ENCODE data around the gene CTSO.

CTSO gene

DNA sequence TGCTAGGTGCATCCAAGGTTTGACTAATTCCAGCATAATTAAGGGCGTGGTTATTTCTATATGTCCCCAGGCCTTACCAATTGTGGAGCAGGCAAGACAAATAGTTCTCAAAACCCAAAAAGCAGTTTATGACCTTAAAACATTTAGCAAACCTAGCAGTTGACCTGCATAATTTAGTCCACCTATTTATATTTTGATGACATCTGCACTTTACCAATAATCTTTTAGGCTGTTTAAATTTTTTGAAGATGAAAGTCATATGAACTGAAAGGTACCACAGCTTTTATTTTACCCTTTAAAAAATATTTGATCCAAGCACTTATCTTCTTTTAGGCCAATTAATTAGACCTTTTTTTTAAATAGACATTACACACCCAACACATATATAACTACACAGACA is 77.8 kb downstream of the CTSO start:
- no peaks in the 10 kb centered on the region for H3K9me2 ChIP-seq (replicated peaks; ENCODE audit: insufficient read depth, low read length)

More for the DNA sequence above, 77.8 kb downstream of the CTSO start:
- Histone ChIP-seq H3K4me2 (ENCODE audit: low read depth, low read length, poor library complexity, severe bottlenecking) (no peak overlapping the region), H3K27me3 (ENCODE audit: low read length) (no peaks in the 10 kb centered on the region), H3K36me3 (ENCODE audit: low read length) (no peaks in the 10 kb centered on the region), H4K20me1 (ENCODE audit: low read depth, low read length) (no peaks in the 10 kb centered on the region), H3K4me3 (ENCODE audit: insufficient read depth, low read length, poor library complexity, severe bottlenecking) (no peak overlapping the region), H3F3A (ENCODE audit: insufficient read depth) (no peaks in the 10 kb centered on the region), H3K9ac (ENCODE audit: low read length) (no peak overlapping the region), H3K9me3 (ENCODE audit: insufficient read depth, low read length) (no peaks in the 10 kb centered on the region), H3K27ac (ENCODE audit: low read depth, low read length) (no peak overlapping the region), H3K79me2 (ENCODE audit: insufficient read depth, low read length) (no peaks in the 10 kb centered on the region), H2AFZ (ENCODE audit: low read depth, low read length, severe bottlenecking) (no peak overlapping the region)
- TF ChIP-seq, protein P1, sequence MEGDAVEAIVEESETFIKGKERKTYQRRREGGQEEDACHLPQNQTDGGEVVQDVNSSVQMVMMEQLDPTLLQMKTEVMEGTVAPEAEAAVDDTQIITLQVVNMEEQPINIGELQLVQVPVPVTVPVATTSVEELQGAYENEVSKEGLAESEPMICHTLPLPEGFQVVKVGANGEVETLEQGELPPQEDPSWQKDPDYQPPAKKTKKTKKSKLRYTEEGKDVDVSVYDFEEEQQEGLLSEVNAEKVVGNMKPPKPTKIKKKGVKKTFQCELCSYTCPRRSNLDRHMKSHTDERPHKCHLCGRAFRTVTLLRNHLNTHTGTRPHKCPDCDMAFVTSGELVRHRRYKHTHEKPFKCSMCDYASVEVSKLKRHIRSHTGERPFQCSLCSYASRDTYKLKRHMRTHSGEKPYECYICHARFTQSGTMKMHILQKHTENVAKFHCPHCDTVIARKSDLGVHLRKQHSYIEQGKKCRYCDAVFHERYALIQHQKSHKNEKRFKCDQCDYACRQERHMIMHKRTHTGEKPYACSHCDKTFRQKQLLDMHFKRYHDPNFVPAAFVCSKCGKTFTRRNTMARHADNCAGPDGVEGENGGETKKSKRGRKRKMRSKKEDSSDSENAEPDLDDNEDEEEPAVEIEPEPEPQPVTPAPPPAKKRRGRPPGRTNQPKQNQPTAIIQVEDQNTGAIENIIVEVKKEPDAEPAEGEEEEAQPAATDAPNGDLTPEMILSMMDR (IDR thresholded peaks at IDR 0.05; ENCODE audit: insufficient read depth, low read length, poor library complexity, severe bottlenecking) = no peak
- no peak for TF ChIP-seq EZH2phosphoT487 (conservative IDR thresholded peaks at IDR 0.05; ENCODE audit: low read length)
